H9 (cell line): ENCODE data around the gene COPE. TPM values are rescaled to one million over a fixed set of nuclear protein-coding genes. Genes with fewer than 3 reads are reported as not detected.

Experiments
- DNase-seq: peaks from one replicate; pipeline ENCODE4 v3.0.0-alpha.2; 2017
- H2AFZ ChIP-seq: one replicate; pipeline ENCODE4 v1.6.1; 2013; ENCODE audit warnings: mild to moderate bottlenecking, low read length, control low read depth, moderate library complexity
- H2AK5ac ChIP-seq: 2 replicates; pipeline ENCODE4 v1.6.1; 2013; ENCODE audit warnings: low read length, control low read depth, mixed read lengths; ENCODE audit not compliant: insufficient read length
- H2BK120ac ChIP-seq: one replicate; pipeline ENCODE4 v1.6.1; 2013; ENCODE audit warnings: low read depth, mild to moderate bottlenecking, low read length, control low read depth, inconsistent platforms; ENCODE audit not compliant: poor library complexity, severe bottlenecking
- H2BK12ac ChIP-seq: 2 replicates; pipeline ENCODE4 v1.6.1; 2013; ENCODE audit warnings: low read length, control low read depth, mixed read lengths, low read depth; ENCODE audit not compliant: insufficient read length
- H2BK15ac ChIP-seq: 2 replicates; pipeline ENCODE4 v1.6.1; 2013; ENCODE audit warnings: low read depth, low read length, control low read depth
- H2BK20ac ChIP-seq: one replicate; pipeline ENCODE4 v1.6.1; 2013; ENCODE audit warnings: low read depth, mild to moderate bottlenecking, low read length, control low read depth, inconsistent platforms; ENCODE audit not compliant: poor library complexity, severe bottlenecking
- H2BK5ac ChIP-seq: 2 replicates; pipeline ENCODE4 v1.6.1; 2013; ENCODE audit warnings: low read length, control low read depth, mixed read lengths; ENCODE audit not compliant: insufficient read length
- H3K14ac ChIP-seq: 2 replicates; pipeline ENCODE4 v1.6.1; 2013; ENCODE audit warnings: low read length, control low read depth; ENCODE audit not compliant: insufficient read depth
- H3K18ac ChIP-seq: 2 replicates; pipeline ENCODE4 v1.6.1; 2013; ENCODE audit warnings: low read depth, mild to moderate bottlenecking, mixed read lengths, low read length, control low read depth; ENCODE audit not compliant: insufficient read length
- H3K23ac ChIP-seq: 2 replicates; pipeline ENCODE4 v1.6.1; 2013; ENCODE audit warnings: low read length, control low read depth, mixed read lengths, low read depth; ENCODE audit not compliant: insufficient read length
- H3K23me2 ChIP-seq: 2 replicates; pipeline ENCODE4 v1.6.1; 2013; ENCODE audit warnings: low read depth, mild to moderate bottlenecking, mixed read lengths, low read length, control low read depth; ENCODE audit not compliant: insufficient read length, poor library complexity, severe bottlenecking
- H3K27ac ChIP-seq: 2 replicates; pipeline ENCODE4 v1.5.1; 2013; ENCODE audit warnings: low read length, control low read depth, mixed read lengths, low read depth; ENCODE audit not compliant: insufficient read length
- H3K27me3 ChIP-seq: 2 replicates; pipeline ENCODE4 v1.6.1; 2013; ENCODE audit warnings: low read length, control low read depth, inconsistent platforms; ENCODE audit not compliant: insufficient read depth
- H3K4ac ChIP-seq: 2 replicates; pipeline ENCODE4 v1.6.1; 2013; ENCODE audit warnings: low read depth, mild to moderate bottlenecking, control low read depth, inconsistent platforms, low read length, moderate library complexity
- H3K4me1 ChIP-seq: 2 replicates; pipeline ENCODE4 v1.6.1; 2013; ENCODE audit warnings: low read length, control low read depth, inconsistent platforms; ENCODE audit not compliant: insufficient read depth
- H3K4me2 ChIP-seq: 2 replicates; pipeline ENCODE4 v1.6.1; 2013; ENCODE audit warnings: low read length, control low read depth, mixed read lengths; ENCODE audit not compliant: insufficient read length, insufficient read depth
- H3K56ac ChIP-seq: 2 replicates; pipeline ENCODE4 v1.6.1; 2013; ENCODE audit warnings: low read depth, mild to moderate bottlenecking, mixed read lengths, low read length, control low read depth; ENCODE audit not compliant: insufficient read length
- H3K79me1 ChIP-seq: 2 replicates; pipeline ENCODE4 v1.6.1; 2013; ENCODE audit warnings: low read depth, mild to moderate bottlenecking, moderate library complexity, low read length, control low read depth, inconsistent platforms; ENCODE audit not compliant: insufficient read depth, poor library complexity, severe bottlenecking
- H3K79me2 ChIP-seq: 2 replicates; pipeline ENCODE4 v1.6.1; 2013; ENCODE audit warnings: low read length, control low read depth, inconsistent platforms; ENCODE audit not compliant: insufficient read depth
- H3K9ac ChIP-seq: 2 replicates; pipeline ENCODE4 v1.6.1; 2013; ENCODE audit warnings: low read length, control low read depth, mixed read lengths; ENCODE audit not compliant: insufficient read length; ENCODE audit errors: extremely low read depth
- H3K9me3 ChIP-seq: one replicate; pipeline ENCODE4 v1.6.1; 2013; ENCODE audit warnings: low read depth, low read length, inconsistent platforms; ENCODE audit not compliant: control insufficient read depth
- H3T11ph ChIP-seq: one replicate; pipeline ENCODE4 v1.6.1; 2013; ENCODE audit warnings: mild to moderate bottlenecking, low read length, control low read depth, inconsistent platforms
- H4K20me1 ChIP-seq: one replicate; pipeline ENCODE4 v1.6.1; 2013; ENCODE audit not compliant: control insufficient read depth, insufficient read length, insufficient read depth
- H4K5ac ChIP-seq: 2 replicates; pipeline ENCODE4 v1.6.1; 2013; ENCODE audit warnings: low read depth, mild to moderate bottlenecking, mixed read lengths, low read length, control low read depth; ENCODE audit not compliant: insufficient read length
- H4K8ac ChIP-seq: replicated peaks from 2 replicates; pipeline ENCODE4 v1.6.1; 2013; ENCODE audit warnings: low read length, control low read depth, mixed read lengths, low read depth; ENCODE audit not compliant: insufficient read length
- H4K91ac ChIP-seq: 2 replicates; pipeline ENCODE4 v1.6.1; 2013; ENCODE audit warnings: low read depth, mild to moderate bottlenecking, moderate library complexity, mixed read lengths, low read length, control low read depth; ENCODE audit not compliant: insufficient read length
- H3K27ac Mint-ChIP-seq, 3 experiments: 2 replicates in 2 of 3; 3 replicates in 1 of 3; pipeline ENCODE4 v1.8.0; 2020 to 2021; ENCODE audit warnings: mixed read lengths in 3 of 3, mild to moderate bottlenecking in 1 of 3, moderate library complexity in 1 of 3
- H3K27me3 Mint-ChIP-seq: 2 replicates; pipeline ENCODE4 v1.8.0; 2021; ENCODE audit warnings: low read depth, mild to moderate bottlenecking, moderate library complexity, mixed read lengths
- H3K36me3 Mint-ChIP-seq, 3 experiments: 2 replicates in 2 of 3; 3 replicates in 1 of 3; pipeline ENCODE4 v1.8.0; 2020 to 2021; ENCODE audit warnings: low read depth in 3 of 3, mixed read lengths in 3 of 3; ENCODE audit not compliant: insufficient read depth in 1 of 3
- H3K4me1 Mint-ChIP-seq, 2 experiments: 2 replicates each; pipeline ENCODE4 v1.8.0; 2020; ENCODE audit warnings: mixed read lengths in 2 of 2
- H3K4me3 Mint-ChIP-seq, 2 experiments: 2 replicates in 1 of 2; 3 replicates in 1 of 2; pipeline ENCODE4 v1.8.0; 2020 to 2021; ENCODE audit warnings: mild to moderate bottlenecking in 2 of 2, mixed read lengths in 2 of 2, moderate library complexity in 1 of 2
- H3K9me3 Mint-ChIP-seq, 2 experiments: 2 replicates in 1 of 2; 3 replicates in 1 of 2; pipeline ENCODE4 v1.8.0; 2020; ENCODE audit warnings: mild to moderate bottlenecking in 2 of 2, mixed read lengths in 2 of 2, moderate library complexity in 1 of 2
- WGBS: extraction: QIAGEN DNeasy Blood & Tissue Kit; methylation state at CpG from one replicate; pipeline ENCODE4 v1.1.7; 2013; ENCODE audit warnings: missing lambda C conversion rate, low lambda C conversion rate, mixed read lengths; ENCODE audit not compliant: insufficient read length; ENCODE audit errors: extremely low coverage; 5-methylcytosine and 5-hydroxymethylcytosine counted together
- total RNA-seq: library from RNA; stranded (reverse); gene quantifications from 2 replicates; pipeline ENCODE4 v1.2.1, GENCODE V29; 2021
- TF ChIP-seq, protein P1 (sequence below): fragments of 200-600 bp; sonication (generic); conservative IDR thresholded peaks from 3 replicates; pipeline ENCODE4 v1.8.0; 2021; ENCODE audit warnings: antibody characterized with exemption, mild to moderate bottlenecking

Gene COPE
- total RNA-seq, 1 experiment from 2014 or later, result 198 TPM

DNA sequence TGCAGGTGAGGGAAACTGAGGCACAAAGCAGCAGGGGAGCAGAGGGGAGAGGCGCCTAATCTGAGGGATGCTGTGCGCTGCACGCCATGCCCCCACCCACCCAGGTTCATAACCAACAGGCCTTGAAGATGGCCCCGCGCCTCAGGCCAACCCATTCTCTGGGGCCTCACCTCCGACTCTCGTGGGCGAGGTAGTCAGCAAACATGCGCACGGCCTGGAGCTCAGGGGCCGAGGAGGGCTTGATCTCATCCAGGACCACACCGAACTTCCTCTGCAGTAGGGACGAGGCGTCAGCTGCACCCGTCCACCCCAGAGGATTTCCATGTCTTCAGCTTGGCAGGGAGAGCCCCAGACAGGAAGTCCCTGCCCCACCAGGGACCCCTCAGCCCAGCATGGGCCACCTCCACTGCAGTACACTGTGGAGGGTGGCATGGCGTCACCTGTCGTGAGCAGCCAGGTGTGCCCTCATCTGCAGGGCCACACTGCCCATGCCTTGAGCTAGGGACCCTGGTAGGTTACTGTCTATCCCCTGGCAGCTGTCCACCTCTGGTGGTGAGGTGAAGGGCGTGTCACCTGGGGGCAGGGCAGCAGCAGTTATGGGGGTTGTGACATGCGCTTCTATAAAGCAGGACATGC lies 8.3 kb downstream of the COPE start:
- no peak overlapping the region for H3K14ac ChIP-seq
- no peak overlapping the region for H3K9ac ChIP-seq
- H4K5ac ChIP-seq, result no peak overlapping the region
- H2BK20ac ChIP-seq, result no peak overlapping the region
- Mint-ChIP-seq H3K4me1 (no peaks in the 10 kb centered on the region), H3K9me3 (no peaks in the 10 kb centered on the region), H3K27me3 (no peaks in the 10 kb centered on the region), H3K27ac (no peak overlapping the region), H3K36me3 (peaks cover 13 to 31% (median 26%) of the 10 kb centered on the region in 3 experiments; a peak in 6 of 7 replicates), H3K4me3 (no peak overlapping the region; a peak in 1 of 5 replicates)
- no peaks in the 10 kb centered on the region for H3K23me2 ChIP-seq
- no CpG with 5 or more reads among the region's 19 CpGs for WGBS
- no peaks in the 10 kb centered on the region for H4K20me1 ChIP-seq
- H2BK12ac ChIP-seq, result no peak overlapping the region
- TF ChIP-seq, protein P1, sequence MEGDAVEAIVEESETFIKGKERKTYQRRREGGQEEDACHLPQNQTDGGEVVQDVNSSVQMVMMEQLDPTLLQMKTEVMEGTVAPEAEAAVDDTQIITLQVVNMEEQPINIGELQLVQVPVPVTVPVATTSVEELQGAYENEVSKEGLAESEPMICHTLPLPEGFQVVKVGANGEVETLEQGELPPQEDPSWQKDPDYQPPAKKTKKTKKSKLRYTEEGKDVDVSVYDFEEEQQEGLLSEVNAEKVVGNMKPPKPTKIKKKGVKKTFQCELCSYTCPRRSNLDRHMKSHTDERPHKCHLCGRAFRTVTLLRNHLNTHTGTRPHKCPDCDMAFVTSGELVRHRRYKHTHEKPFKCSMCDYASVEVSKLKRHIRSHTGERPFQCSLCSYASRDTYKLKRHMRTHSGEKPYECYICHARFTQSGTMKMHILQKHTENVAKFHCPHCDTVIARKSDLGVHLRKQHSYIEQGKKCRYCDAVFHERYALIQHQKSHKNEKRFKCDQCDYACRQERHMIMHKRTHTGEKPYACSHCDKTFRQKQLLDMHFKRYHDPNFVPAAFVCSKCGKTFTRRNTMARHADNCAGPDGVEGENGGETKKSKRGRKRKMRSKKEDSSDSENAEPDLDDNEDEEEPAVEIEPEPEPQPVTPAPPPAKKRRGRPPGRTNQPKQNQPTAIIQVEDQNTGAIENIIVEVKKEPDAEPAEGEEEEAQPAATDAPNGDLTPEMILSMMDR, result no peak
- no peaks in the 10 kb centered on the region; the same call in 1 of the 2 replicates for H3K79me2 ChIP-seq
- no peak overlapping the region for H3K4ac ChIP-seq
- no peaks in the 10 kb centered on the region for H3K9me3 ChIP-seq
- H3K79me1 ChIP-seq, result no peaks in the 10 kb centered on the region
- H2BK5ac ChIP-seq, result no peak overlapping the region
- no peak overlapping the region for H4K91ac ChIP-seq
- no peak overlapping the region for H2BK120ac ChIP-seq
- H2AK5ac ChIP-seq, result no peak overlapping the region
- no peak for DNase-seq
- no peak overlapping the region for H3K23ac ChIP-seq
- H2AFZ ChIP-seq, result no peak overlapping the region
- H3K4me1 ChIP-seq, result no peaks in the 10 kb centered on the region
- no peaks in the 10 kb centered on the region for H3K27me3 ChIP-seq
- no peak overlapping the region for H3K56ac ChIP-seq
- no peak overlapping the region for H3K4me2 ChIP-seq
- no peak overlapping the region for H3K18ac ChIP-seq
- no peak overlapping the region for H3T11ph ChIP-seq
- H3K27ac ChIP-seq, result no peak overlapping the region
- no peak overlapping the region for H2BK15ac ChIP-seq
- H4K8ac ChIP-seq, result no peak overlapping the region
